Right cardiac atrium (tissue), 5 donors: ENCODE data around the gene STYK1. TPM values are rescaled to one million over a fixed set of nuclear protein-coding genes. Genes with fewer than 3 reads are reported as not detected.
"Not testable (repeated sequence)": the region's sequence is repeated elsewhere in the genome, so short reads cannot be mapped to it uniquely, and the experiment has no call there.

Source experiments
- ATAC-seq, 2 donors: fragments of 200-7000 bp; cut with Tn5 transposase; one replicate each; pipeline versions ENCODE4 v1.8.0 to v1.9.1; 2020; ENCODE audit warnings: moderate library complexity in 2 of 2, mild to moderate bottlenecking in 1 of 2
- DNase-seq, 3 donors: peaks; one replicate each; pipeline ENCODE4 v3.0.0-alpha.2; 2020
- H3K27ac ChIP-seq: one replicate; pipeline ENCODE4 v1.5.1; 2013; ENCODE audit warnings: mild to moderate bottlenecking, low read length, control low read depth, moderate library complexity
- H3K27me3 ChIP-seq: one replicate; pipeline ENCODE4 v1.6.1; 2013; ENCODE audit not compliant: control insufficient read depth, insufficient read depth
- H3K4me1 ChIP-seq: one replicate; pipeline ENCODE4 v1.6.1; 2013; ENCODE audit warnings: low read length; ENCODE audit not compliant: control insufficient read depth, insufficient read depth
- H3K4me3 ChIP-seq: one replicate; pipeline ENCODE4 v1.5.1; 2013; ENCODE audit warnings: low read length, control low read depth
- H3K9me3 ChIP-seq: one replicate; pipeline ENCODE4 v1.6.1; 2013; ENCODE audit warnings: low read length; ENCODE audit not compliant: control insufficient read depth
- WGBS: extraction: QIAGEN DNeasy Blood & Tissue Kit; methylation state at CpG from one replicate; pipeline ENCODE4 v1.1.7; 2013; 5-methylcytosine and 5-hydroxymethylcytosine counted together
- intact Hi-C, 4 donors: fragments of 100-400 bp; cut with DNase I; formaldehyde crosslinking; loops; one replicate each; pipeline versions ENCODE4 v1.11.0 to v1.14.0; 2022 to 2023
- polyA plus RNA-seq: library from polyadenylated mRNA; stranded (reverse); fragments of 200-250 nt; gene quantifications from one replicate; pipeline ENCODE4 v1.2.3, GENCODE V29; 2013
- total RNA-seq, 4 donors: library from RNA; stranded (reverse); fragmentation: NEBNext Ultra II Directional; extraction: Animal tissue kit (Norgen Biotek cat#: 25700); gene quantifications; one replicate each; pipeline ENCODE4 v1.2.1, GENCODE V29; 2021
- donor health status: healthy with polysubstance abuse.
- donor health status: DM: no; HTN: yes; CAD: no.
- donor health status: DM: no; HTN: no; CAD: no.
- donor health status: DM: no; HTN: yes; CAD: no; lungs with severe emphysema.
- donor health status: DM: yes; HTN: yes; CAD: no.

The STYK1 gene
- total and polyA plus RNA-seq, 5 donors: 0.02 to 0.09 TPM; not detected in 3

DNA sequence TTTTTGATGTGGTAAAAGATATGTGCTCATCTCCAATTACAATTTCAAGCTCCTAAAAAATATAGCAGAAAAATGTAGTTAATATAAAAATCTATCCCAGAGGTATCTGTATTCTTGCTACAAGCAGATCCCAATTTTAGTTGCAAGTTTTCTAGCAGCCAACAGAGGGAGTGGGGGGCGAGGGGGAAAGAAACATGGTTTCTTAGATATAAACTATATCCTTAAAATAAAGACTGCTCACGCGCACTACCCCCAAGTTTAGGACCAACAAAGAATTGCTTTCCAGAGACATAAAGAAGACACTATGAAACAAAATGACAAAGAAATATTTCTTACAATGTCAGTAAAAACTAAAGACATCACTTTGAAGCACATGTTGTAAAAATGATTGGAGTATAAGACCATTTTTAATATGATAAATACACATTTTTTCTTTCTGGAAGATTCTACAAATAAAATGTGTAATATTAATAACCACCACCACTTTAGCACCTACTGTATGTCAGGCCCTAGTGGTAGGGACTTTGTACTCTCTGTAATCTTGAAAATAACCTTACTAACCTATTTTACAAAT lies 65.9 kb downstream of the STYK1 start:
- Histone ChIP-seq H3K4me1 (no peaks in the 10 kb centered on the region), H3K9me3 (no peaks in the 10 kb centered on the region), H3K4me3 (no peak overlapping the region), H3K27me3 (no peaks in the 10 kb centered on the region), H3K27ac (no peak overlapping the region)
- WGBS: 87% methylated on average over 3 of the region's 3 CpGs
- ATAC-seq: no peak
- intact Hi-C loops: no loop called here
- no peak for DNase-seq

DNA sequence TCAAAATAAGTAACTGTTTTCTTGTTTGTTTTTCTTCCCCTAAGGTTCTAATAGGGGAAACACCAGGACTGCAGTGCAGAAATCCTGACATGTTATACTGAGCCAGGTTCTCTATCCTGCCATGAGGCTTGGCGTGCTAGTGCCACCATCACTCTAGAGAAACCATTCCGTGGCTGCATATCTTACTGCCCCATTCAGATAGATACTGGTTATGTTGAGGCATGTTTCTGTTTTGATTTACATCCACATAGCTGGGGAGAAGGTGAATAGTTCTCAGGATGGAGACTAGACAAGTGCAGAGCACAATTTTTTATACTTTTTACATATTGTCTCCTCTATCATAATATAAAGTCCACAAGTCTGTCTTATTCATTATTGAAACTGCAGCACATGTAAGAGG lies 72.0 kb downstream of the STYK1 start:
- WGBS: 93% methylated on average over 2 of the region's 2 CpGs
- ATAC-seq (no peak), DNase-seq (no peak)
- Histone ChIP-seq H3K4me1 (no peaks in the 10 kb centered on the region), H3K9me3 (no peaks in the 10 kb centered on the region), H3K4me3 (no peak overlapping the region), H3K27me3 (no peaks in the 10 kb centered on the region), H3K27ac (no peak overlapping the region)
- intact Hi-C loops: no loop called here

DNA sequence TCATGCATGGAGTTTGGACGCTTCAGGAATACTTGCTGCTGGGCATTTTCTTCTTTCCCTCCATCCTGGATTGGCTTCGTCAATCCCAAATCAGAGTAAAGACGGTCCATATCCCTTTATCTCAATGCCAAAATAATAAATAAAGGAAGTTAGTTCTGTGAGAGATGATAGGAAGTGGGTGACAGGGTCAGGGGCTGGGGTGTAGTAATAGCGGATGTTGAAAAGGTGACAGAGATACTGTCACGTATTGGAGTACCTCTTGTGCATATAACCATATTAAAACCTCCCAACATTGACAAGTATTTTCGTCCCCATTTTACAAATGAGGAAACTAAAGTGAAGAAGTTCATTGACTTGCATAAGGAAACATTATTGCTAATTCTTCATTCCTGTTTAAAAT lies 72.9 kb downstream of the STYK1 start:
- ATAC-seq (no peak), DNase-seq (no peak)
- H3K4me1 ChIP-seq: no peaks in the 10 kb centered on the region
- intact Hi-C loops: no loop called here
- no peak overlapping the region for H3K4me3 ChIP-seq
- H3K27ac ChIP-seq: no peak overlapping the region
- no peaks in the 10 kb centered on the region for H3K27me3 ChIP-seq
- no peaks in the 10 kb centered on the region for H3K9me3 ChIP-seq
- WGBS: 81% methylated on average over 6 of the region's 6 CpGs

DNA sequence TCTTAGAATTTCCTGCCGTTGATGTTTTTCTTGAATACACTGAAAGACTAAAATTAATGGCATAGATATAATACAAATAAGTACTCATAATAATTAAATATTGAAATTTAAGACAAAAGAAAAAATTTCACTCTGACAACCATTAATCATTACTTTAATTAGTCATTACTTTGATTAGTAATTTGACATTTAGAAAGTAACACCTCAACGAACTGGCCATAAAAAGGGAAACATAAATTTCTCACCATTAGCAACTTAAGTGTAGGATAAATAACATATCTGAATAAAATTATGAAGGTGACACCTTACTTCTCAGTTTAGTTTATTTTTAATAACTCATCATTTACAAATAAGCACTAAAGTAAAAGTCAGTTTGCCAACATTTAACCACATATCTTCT lies 78.0 kb downstream of the STYK1 start:
- ATAC-seq: no peak
- H3K9me3 ChIP-seq: no peaks in the 10 kb centered on the region
- H3K4me1 ChIP-seq: no peaks in the 10 kb centered on the region
- DNase-seq: no peak
- no peaks in the 10 kb centered on the region for H3K27me3 ChIP-seq
- H3K4me3 ChIP-seq: no peak overlapping the region
- intact Hi-C loops: no loop called here
- WGBS: 82% methylated on average over 2 of the region's 2 CpGs
- H3K27ac ChIP-seq: no peak overlapping the region

DNA sequence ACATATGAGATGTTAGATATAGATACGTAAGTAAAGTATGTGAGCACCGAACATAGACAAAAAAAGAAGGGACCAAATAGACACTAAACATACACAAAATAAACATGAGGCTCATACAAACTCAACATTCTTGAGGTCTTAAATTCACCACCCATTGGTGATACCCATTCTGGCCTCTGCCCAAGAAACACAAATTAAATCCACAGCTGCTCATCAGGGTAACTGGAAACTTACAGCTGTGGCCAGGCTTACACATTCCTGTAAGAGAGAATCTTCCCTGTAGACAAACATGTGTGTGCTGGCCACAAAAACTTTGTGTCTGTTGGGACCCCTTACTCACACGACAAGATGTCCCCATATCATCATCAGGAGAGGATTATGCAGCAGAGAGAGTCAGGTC lies 82.9 kb downstream of the STYK1 start:
- no peaks in the 10 kb centered on the region for H3K4me1 ChIP-seq
- intact Hi-C loops: no loop called here
- H3K9me3 ChIP-seq: no peaks in the 10 kb centered on the region
- ATAC-seq: no peak
- no peak for DNase-seq
- no peak overlapping the region for H3K27ac ChIP-seq
- no peak overlapping the region for H3K4me3 ChIP-seq
- WGBS: 95% methylated on average over 3 of the region's 3 CpGs
- H3K27me3 ChIP-seq: no peaks in the 10 kb centered on the region

DNA sequence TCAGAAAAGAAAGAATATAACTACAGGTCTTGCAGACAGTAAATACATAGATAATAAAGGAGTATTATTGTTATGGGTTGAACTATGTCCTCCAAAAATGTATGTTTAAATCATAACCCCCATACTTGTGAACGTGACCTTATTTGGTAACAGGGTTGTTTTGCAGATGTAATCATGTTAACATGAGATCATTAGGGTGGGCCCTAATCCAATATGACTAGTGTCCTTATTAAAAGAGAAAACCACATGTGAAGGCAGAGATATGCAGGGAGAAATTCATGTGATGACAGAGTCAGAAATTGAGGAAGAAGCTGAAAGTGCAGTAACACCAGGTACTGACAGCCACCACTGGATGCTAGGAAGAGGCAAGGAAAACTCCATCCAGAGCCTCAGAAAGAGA lies 89.4 kb downstream of the STYK1 start:
- intact Hi-C loops: no loop called here
- Histone ChIP-seq H3K4me1 (no peaks in the 10 kb centered on the region), H3K27me3 (no peaks in the 10 kb centered on the region), H3K9me3 (no peaks in the 10 kb centered on the region), H3K4me3 (no peak overlapping the region), H3K27ac (no peak overlapping the region)
- WGBS: 86% methylated on average over 1 of the region's 1 CpG
- DNase-seq (no peak), ATAC-seq (no peak)

DNA sequence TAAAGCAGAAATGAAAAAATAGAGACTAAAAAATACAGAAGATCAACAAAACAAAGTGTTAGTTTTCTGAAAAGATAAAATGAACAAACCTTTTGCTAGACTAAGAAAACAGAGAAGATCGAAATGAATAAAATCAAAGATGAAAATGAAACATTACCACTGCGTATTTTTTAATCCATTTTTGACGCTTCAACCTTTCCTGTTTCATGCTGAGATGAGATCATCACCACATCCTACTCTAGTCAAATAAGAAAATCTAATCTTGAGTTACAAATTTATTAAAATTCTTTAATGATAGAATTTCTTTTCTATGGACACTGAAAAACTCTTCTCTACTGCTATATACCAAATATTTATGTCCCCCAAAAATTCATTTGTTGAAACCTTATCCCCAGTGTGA lies 91.1 kb downstream of the STYK1 start:
- H3K27ac ChIP-seq: no peak overlapping the region
- intact Hi-C loops: no loop called here
- 93% methylated on average over 3 of the region's 3 CpGs for WGBS
- DNase-seq (no peak), ATAC-seq (no peak)
- no peaks in the 10 kb centered on the region for H3K9me3 ChIP-seq
- no peak overlapping the region for H3K4me3 ChIP-seq
- H3K4me1 ChIP-seq: no peaks in the 10 kb centered on the region
- H3K27me3 ChIP-seq: no peaks in the 10 kb centered on the region

DNA sequence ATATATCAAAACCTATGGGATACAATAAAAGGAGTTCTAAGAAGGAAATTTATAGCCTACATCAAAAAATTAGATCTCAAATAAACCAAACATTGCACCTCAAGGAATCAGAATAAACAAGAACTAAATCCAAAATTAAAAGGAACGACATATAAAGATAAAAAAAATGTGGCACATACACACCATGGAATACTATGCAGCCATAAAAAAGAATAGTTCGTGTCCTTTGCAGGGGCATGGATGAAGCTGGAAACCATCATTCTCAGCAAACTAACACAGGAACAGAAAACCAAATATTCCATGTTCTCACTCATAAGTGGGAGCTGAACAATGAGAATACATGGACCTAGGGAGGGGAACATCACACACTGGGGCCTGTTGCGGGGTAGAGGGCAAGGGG lies 91.7 kb downstream of the STYK1 start:
- ATAC-seq, H3K4me3 ChIP-seq, DNase-seq, H3K27ac ChIP-seq, H3K9me3 ChIP-seq, H3K27me3 ChIP-seq, H3K4me1 ChIP-seq, intact Hi-C loops: not testable (repeated sequence)
- WGBS: 88% methylated on average over 3 of the region's 3 CpGs

DNA sequence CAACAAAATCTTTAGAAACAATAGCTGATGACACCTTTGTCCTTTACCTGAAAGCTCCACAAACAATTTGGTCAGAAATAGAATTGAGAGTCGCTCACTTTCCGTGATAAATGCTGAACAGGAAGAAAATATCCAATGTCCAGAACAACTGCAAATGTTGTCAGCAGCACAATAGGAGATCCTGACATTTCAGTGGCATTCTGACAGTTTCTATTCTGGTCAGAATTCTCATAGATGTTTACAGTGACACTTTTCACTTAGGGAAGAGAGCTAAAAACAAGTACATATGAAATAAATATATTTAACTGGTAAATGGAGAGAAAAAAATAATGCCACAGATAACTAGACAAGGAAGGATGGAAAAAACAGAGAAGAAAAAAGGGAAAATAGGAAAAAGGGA lies 99.5 kb downstream of the STYK1 start:
- Histone ChIP-seq H3K27ac (no peak overlapping the region), H3K9me3 (no peaks in the 10 kb centered on the region), H3K27me3 (peaks cover 4% of the 10 kb centered on the region), H3K4me1 (no peaks in the 10 kb centered on the region), H3K4me3 (no peak overlapping the region)
- 53% methylated on average over 2 of the region's 2 CpGs for WGBS
- no peak for DNase-seq
- intact Hi-C loops: no loop called here
- ATAC-seq: no peak

DNA sequence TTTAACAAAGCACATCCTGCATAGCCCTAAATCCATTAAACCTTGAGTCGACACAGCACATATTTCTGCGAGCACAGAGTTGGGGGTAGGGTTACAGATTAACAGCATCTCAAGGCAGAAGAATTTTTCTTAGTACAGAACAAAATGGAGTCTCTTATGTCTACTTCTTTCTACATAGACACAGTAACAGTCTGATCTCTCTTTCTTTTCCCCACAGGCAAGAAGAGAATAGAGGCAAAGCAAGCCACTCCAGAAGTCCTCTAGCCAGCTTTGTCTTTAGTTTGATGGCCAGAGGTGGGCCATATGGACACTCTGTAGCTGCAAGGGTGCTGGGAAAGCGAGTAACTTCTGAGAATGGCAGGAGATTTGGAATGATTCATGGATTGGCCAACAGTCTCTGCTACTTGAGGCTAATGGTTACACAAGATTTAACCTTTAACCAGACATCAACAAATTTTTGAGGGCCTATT lies 101.8 kb downstream of the STYK1 start:
- H3K27ac ChIP-seq, DNase-seq, intact Hi-C loops, H3K9me3 ChIP-seq, H3K27me3 ChIP-seq, H3K4me1 ChIP-seq, ATAC-seq, H3K4me3 ChIP-seq: not testable (repeated sequence)
- WGBS: 77% methylated on average over 3 of the region's 3 CpGs

DNA sequence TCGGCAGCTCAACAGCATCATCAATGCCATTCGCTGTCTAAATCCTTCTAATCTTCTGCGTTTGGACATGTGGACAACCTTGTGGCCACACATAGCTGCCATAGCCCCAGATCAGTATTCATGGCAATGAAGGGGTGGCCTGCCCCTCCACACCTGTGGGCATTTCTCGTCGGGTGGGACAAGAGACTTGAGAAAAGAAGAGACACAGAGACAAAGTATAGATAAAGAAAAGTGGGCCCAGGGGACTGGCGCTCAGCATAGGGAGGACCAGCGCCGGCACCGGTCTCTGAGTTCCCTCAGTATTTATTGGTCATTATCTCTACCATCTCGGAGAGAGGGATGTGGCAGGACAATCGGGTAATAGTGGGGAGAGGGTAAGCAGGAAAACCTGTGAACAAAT lies 102.7 kb downstream of the STYK1 start:
- no peaks in the 10 kb centered on the region for H3K4me1 ChIP-seq
- no peak for ATAC-seq
- H3K27ac ChIP-seq: no peak overlapping the region
- no peak for DNase-seq
- intact Hi-C loops: no loop called here
- H3K4me3 ChIP-seq: no peak overlapping the region
- 88% methylated on average over 11 of the region's 11 CpGs for WGBS
- H3K9me3 ChIP-seq: no peaks in the 10 kb centered on the region
- peaks cover 4% of the 10 kb centered on the region for H3K27me3 ChIP-seq
